Measurements from ENCODE around the gene L2HGDH.

DNA sequence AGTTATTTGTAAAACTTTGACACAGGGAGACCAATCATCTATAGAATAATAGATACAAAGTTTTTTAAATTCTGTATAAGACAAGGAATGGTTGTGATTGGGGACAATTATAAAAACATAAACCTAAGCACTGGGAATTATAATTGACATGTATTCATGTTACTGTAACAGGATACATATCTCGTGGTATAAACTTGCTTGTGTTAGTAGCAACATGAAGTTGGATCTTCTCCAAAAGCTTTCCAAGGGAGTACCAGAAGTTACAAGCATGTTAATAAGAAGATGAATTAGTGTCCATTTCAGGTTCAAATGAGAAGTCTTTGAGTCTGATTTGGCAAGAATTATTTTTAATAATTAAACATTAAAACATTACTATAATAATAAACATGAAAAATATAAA, 42.5 kb upstream of the L2HGDH start:
- TF ChIP-seq, protein P1, sequence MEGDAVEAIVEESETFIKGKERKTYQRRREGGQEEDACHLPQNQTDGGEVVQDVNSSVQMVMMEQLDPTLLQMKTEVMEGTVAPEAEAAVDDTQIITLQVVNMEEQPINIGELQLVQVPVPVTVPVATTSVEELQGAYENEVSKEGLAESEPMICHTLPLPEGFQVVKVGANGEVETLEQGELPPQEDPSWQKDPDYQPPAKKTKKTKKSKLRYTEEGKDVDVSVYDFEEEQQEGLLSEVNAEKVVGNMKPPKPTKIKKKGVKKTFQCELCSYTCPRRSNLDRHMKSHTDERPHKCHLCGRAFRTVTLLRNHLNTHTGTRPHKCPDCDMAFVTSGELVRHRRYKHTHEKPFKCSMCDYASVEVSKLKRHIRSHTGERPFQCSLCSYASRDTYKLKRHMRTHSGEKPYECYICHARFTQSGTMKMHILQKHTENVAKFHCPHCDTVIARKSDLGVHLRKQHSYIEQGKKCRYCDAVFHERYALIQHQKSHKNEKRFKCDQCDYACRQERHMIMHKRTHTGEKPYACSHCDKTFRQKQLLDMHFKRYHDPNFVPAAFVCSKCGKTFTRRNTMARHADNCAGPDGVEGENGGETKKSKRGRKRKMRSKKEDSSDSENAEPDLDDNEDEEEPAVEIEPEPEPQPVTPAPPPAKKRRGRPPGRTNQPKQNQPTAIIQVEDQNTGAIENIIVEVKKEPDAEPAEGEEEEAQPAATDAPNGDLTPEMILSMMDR (IDR thresholded peaks at IDR 0.05 in 2 of 3, conservative IDR thresholded peaks at IDR 0.05 in 1 of 3; ENCODE audit: borderline replicate concordance in 1 of 3, insufficient read depth in 1 of 3, low read depth in 2 of 3, low read length in 2 of 3) = no peak
- TF ChIP-seq EGR1 (IDR thresholded peaks at IDR 0.05; ENCODE audit: low read depth) (no peak), POLR2A (IDR thresholded peaks at IDR 0.05; ENCODE audit: borderline replicate concordance, extremely low read depth, insufficient read depth, insufficient read length) (no peak), SP1 (IDR thresholded peaks at IDR 0.05; ENCODE audit: low read depth) (no peak), ZNF274 (IDR thresholded peaks at IDR 0.05; ENCODE audit: low read depth, low read length) (no peak), POLR2AphosphoS5 (IDR thresholded peaks at IDR 0.05; ENCODE audit: low read depth, low read length) (no peak), EZH2 (IDR thresholded peaks at IDR 0.05) (no peak), SIN3A (IDR thresholded peaks at IDR 0.05; ENCODE audit: low read depth) (no peak), FOSL1 (IDR thresholded peaks at IDR 0.05; ENCODE audit: low read depth) (no peak), YY1 (IDR thresholded peaks at IDR 0.05; ENCODE audit: extremely low read depth, insufficient replicate concordance, low read depth, low read length) (no peak)
- TF ChIP-seq, protein P2, sequence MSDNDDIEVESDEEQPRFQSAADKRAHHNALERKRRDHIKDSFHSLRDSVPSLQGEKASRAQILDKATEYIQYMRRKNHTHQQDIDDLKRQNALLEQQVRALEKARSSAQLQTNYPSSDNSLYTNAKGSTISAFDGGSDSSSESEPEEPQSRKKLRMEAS (IDR thresholded peaks at IDR 0.05) = no peak
- TF ChIP-seq, protein P3, sequence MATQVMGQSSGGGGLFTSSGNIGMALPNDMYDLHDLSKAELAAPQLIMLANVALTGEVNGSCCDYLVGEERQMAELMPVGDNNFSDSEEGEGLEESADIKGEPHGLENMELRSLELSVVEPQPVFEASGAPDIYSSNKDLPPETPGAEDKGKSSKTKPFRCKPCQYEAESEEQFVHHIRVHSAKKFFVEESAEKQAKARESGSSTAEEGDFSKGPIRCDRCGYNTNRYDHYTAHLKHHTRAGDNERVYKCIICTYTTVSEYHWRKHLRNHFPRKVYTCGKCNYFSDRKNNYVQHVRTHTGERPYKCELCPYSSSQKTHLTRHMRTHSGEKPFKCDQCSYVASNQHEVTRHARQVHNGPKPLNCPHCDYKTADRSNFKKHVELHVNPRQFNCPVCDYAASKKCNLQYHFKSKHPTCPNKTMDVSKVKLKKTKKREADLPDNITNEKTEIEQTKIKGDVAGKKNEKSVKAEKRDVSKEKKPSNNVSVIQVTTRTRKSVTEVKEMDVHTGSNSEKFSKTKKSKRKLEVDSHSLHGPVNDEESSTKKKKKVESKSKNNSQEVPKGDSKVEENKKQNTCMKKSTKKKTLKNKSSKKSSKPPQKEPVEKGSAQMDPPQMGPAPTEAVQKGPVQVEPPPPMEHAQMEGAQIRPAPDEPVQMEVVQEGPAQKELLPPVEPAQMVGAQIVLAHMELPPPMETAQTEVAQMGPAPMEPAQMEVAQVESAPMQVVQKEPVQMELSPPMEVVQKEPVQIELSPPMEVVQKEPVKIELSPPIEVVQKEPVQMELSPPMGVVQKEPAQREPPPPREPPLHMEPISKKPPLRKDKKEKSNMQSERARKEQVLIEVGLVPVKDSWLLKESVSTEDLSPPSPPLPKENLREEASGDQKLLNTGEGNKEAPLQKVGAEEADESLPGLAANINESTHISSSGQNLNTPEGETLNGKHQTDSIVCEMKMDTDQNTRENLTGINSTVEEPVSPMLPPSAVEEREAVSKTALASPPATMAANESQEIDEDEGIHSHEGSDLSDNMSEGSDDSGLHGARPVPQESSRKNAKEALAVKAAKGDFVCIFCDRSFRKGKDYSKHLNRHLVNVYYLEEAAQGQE (IDR thresholded peaks at IDR 0.05; ENCODE audit: low read depth) = no peak

All from HCT116 (cell line).